H9 (cell line): ENCODE measurements around the gene TTC33. TPM values are rescaled to one million over a fixed set of nuclear protein-coding genes. Genes with fewer than 3 reads are reported as not detected.

ENCODE experiments used
- DNase-seq: peaks from one replicate; pipeline ENCODE4 v3.0.0-alpha.2; 2017
- H2AFZ ChIP-seq: one replicate; pipeline ENCODE4 v1.6.1; 2013; ENCODE audit warnings: mild to moderate bottlenecking, low read length, control low read depth, moderate library complexity
- H2AK5ac ChIP-seq: 2 replicates; pipeline ENCODE4 v1.6.1; 2013; ENCODE audit warnings: low read length, control low read depth, mixed read lengths; ENCODE audit not compliant: insufficient read length
- H2BK120ac ChIP-seq: one replicate; pipeline ENCODE4 v1.6.1; 2013; ENCODE audit warnings: low read depth, mild to moderate bottlenecking, low read length, control low read depth, inconsistent platforms; ENCODE audit not compliant: poor library complexity, severe bottlenecking
- H2BK12ac ChIP-seq: 2 replicates; pipeline ENCODE4 v1.6.1; 2013; ENCODE audit warnings: low read length, control low read depth, mixed read lengths, low read depth; ENCODE audit not compliant: insufficient read length
- H2BK15ac ChIP-seq: 2 replicates; pipeline ENCODE4 v1.6.1; 2013; ENCODE audit warnings: low read depth, low read length, control low read depth
- H2BK20ac ChIP-seq: one replicate; pipeline ENCODE4 v1.6.1; 2013; ENCODE audit warnings: low read depth, mild to moderate bottlenecking, low read length, control low read depth, inconsistent platforms; ENCODE audit not compliant: poor library complexity, severe bottlenecking
- H2BK5ac ChIP-seq: 2 replicates; pipeline ENCODE4 v1.6.1; 2013; ENCODE audit warnings: low read length, control low read depth, mixed read lengths; ENCODE audit not compliant: insufficient read length
- H3K14ac ChIP-seq: 2 replicates; pipeline ENCODE4 v1.6.1; 2013; ENCODE audit warnings: low read length, control low read depth; ENCODE audit not compliant: insufficient read depth
- H3K18ac ChIP-seq: 2 replicates; pipeline ENCODE4 v1.6.1; 2013; ENCODE audit warnings: low read depth, mild to moderate bottlenecking, mixed read lengths, low read length, control low read depth; ENCODE audit not compliant: insufficient read length
- H3K23ac ChIP-seq: 2 replicates; pipeline ENCODE4 v1.6.1; 2013; ENCODE audit warnings: low read length, control low read depth, mixed read lengths, low read depth; ENCODE audit not compliant: insufficient read length
- H3K23me2 ChIP-seq: 2 replicates; pipeline ENCODE4 v1.6.1; 2013; ENCODE audit warnings: low read depth, mild to moderate bottlenecking, mixed read lengths, low read length, control low read depth; ENCODE audit not compliant: insufficient read length, poor library complexity, severe bottlenecking
- H3K27ac ChIP-seq: 2 replicates; pipeline ENCODE4 v1.5.1; 2013; ENCODE audit warnings: low read length, control low read depth, mixed read lengths, low read depth; ENCODE audit not compliant: insufficient read length
- H3K27me3 ChIP-seq: 2 replicates; pipeline ENCODE4 v1.6.1; 2013; ENCODE audit warnings: low read length, control low read depth, inconsistent platforms; ENCODE audit not compliant: insufficient read depth
- H3K4ac ChIP-seq: 2 replicates; pipeline ENCODE4 v1.6.1; 2013; ENCODE audit warnings: low read depth, mild to moderate bottlenecking, control low read depth, inconsistent platforms, low read length, moderate library complexity
- H3K4me1 ChIP-seq: 2 replicates; pipeline ENCODE4 v1.6.1; 2013; ENCODE audit warnings: low read length, control low read depth, inconsistent platforms; ENCODE audit not compliant: insufficient read depth
- H3K4me2 ChIP-seq: 2 replicates; pipeline ENCODE4 v1.6.1; 2013; ENCODE audit warnings: low read length, control low read depth, mixed read lengths; ENCODE audit not compliant: insufficient read length, insufficient read depth
- H3K56ac ChIP-seq: 2 replicates; pipeline ENCODE4 v1.6.1; 2013; ENCODE audit warnings: low read depth, mild to moderate bottlenecking, mixed read lengths, low read length, control low read depth; ENCODE audit not compliant: insufficient read length
- H3K79me1 ChIP-seq: 2 replicates; pipeline ENCODE4 v1.6.1; 2013; ENCODE audit warnings: low read depth, mild to moderate bottlenecking, moderate library complexity, low read length, control low read depth, inconsistent platforms; ENCODE audit not compliant: insufficient read depth, poor library complexity, severe bottlenecking
- H3K79me2 ChIP-seq: 2 replicates; pipeline ENCODE4 v1.6.1; 2013; ENCODE audit warnings: low read length, control low read depth, inconsistent platforms; ENCODE audit not compliant: insufficient read depth
- H3K9ac ChIP-seq: 2 replicates; pipeline ENCODE4 v1.6.1; 2013; ENCODE audit warnings: low read length, control low read depth, mixed read lengths; ENCODE audit not compliant: insufficient read length; ENCODE audit errors: extremely low read depth
- H3K9me3 ChIP-seq: one replicate; pipeline ENCODE4 v1.6.1; 2013; ENCODE audit warnings: low read depth, low read length, inconsistent platforms; ENCODE audit not compliant: control insufficient read depth
- H3T11ph ChIP-seq: one replicate; pipeline ENCODE4 v1.6.1; 2013; ENCODE audit warnings: mild to moderate bottlenecking, low read length, control low read depth, inconsistent platforms
- H4K20me1 ChIP-seq: one replicate; pipeline ENCODE4 v1.6.1; 2013; ENCODE audit not compliant: control insufficient read depth, insufficient read length, insufficient read depth
- H4K5ac ChIP-seq: 2 replicates; pipeline ENCODE4 v1.6.1; 2013; ENCODE audit warnings: low read depth, mild to moderate bottlenecking, mixed read lengths, low read length, control low read depth; ENCODE audit not compliant: insufficient read length
- H4K8ac ChIP-seq: replicated peaks from 2 replicates; pipeline ENCODE4 v1.6.1; 2013; ENCODE audit warnings: low read length, control low read depth, mixed read lengths, low read depth; ENCODE audit not compliant: insufficient read length
- H4K91ac ChIP-seq: 2 replicates; pipeline ENCODE4 v1.6.1; 2013; ENCODE audit warnings: low read depth, mild to moderate bottlenecking, moderate library complexity, mixed read lengths, low read length, control low read depth; ENCODE audit not compliant: insufficient read length
- H3K27ac Mint-ChIP-seq, 3 experiments: 2 replicates in 2 of 3; 3 replicates in 1 of 3; pipeline ENCODE4 v1.8.0; 2020 to 2021; ENCODE audit warnings: mixed read lengths in 3 of 3, mild to moderate bottlenecking in 1 of 3, moderate library complexity in 1 of 3
- H3K27me3 Mint-ChIP-seq: 2 replicates; pipeline ENCODE4 v1.8.0; 2021; ENCODE audit warnings: low read depth, mild to moderate bottlenecking, moderate library complexity, mixed read lengths
- H3K36me3 Mint-ChIP-seq, 3 experiments: 2 replicates in 2 of 3; 3 replicates in 1 of 3; pipeline ENCODE4 v1.8.0; 2020 to 2021; ENCODE audit warnings: low read depth in 3 of 3, mixed read lengths in 3 of 3; ENCODE audit not compliant: insufficient read depth in 1 of 3
- H3K4me1 Mint-ChIP-seq, 2 experiments: 2 replicates each; pipeline ENCODE4 v1.8.0; 2020; ENCODE audit warnings: mixed read lengths in 2 of 2
- H3K4me3 Mint-ChIP-seq, 2 experiments: 2 replicates in 1 of 2; 3 replicates in 1 of 2; pipeline ENCODE4 v1.8.0; 2020 to 2021; ENCODE audit warnings: mild to moderate bottlenecking in 2 of 2, mixed read lengths in 2 of 2, moderate library complexity in 1 of 2
- H3K9me3 Mint-ChIP-seq, 2 experiments: 2 replicates in 1 of 2; 3 replicates in 1 of 2; pipeline ENCODE4 v1.8.0; 2020; ENCODE audit warnings: mild to moderate bottlenecking in 2 of 2, mixed read lengths in 2 of 2, moderate library complexity in 1 of 2
- WGBS: extraction: QIAGEN DNeasy Blood & Tissue Kit; methylation state at CpG from one replicate; pipeline ENCODE4 v1.1.7; 2013; ENCODE audit warnings: missing lambda C conversion rate, low lambda C conversion rate, mixed read lengths; ENCODE audit not compliant: insufficient read length; ENCODE audit errors: extremely low coverage; 5-methylcytosine and 5-hydroxymethylcytosine counted together
- total RNA-seq: library from RNA; stranded (reverse); gene quantifications from 2 replicates; pipeline ENCODE4 v1.2.1, GENCODE V29; 2021
- TF ChIP-seq, protein P1 (sequence below): fragments of 200-600 bp; sonication (generic); conservative IDR thresholded peaks from 3 replicates; pipeline ENCODE4 v1.8.0; 2021; ENCODE audit warnings: antibody characterized with exemption, mild to moderate bottlenecking

The TTC33 gene
- total RNA-seq, 1 experiment from 2014 or later = 7.3 TPM

DNA sequence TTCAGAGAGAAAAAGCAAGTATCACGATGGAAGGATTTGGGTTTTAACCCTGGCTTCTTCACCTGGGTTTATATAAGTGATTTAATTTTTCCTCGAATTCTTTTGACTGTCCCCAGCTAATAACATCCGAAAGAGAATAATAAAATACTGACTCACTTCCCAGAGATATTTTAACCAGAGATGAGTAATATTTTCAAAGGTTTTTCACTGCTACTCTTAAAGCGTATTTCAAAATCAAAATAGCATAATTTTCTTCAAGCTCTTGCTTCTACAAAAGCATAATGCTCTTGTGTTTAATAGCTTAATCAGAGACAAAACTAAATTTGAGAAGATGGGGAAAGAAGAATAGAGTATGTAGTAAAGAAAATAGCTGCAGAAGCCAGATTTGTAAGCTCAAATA is 291.2 kb downstream of the TTC33 start:
- Histone ChIP-seq H2BK15ac (no peak overlapping the region), H2AK5ac (no peak overlapping the region), H3K18ac (no peak overlapping the region), H3K14ac (no peak overlapping the region), H2BK12ac (no peak overlapping the region), H2BK5ac (no peak overlapping the region), H4K91ac (no peak overlapping the region), H3K9me3 (no peaks in the 10 kb centered on the region), H3K79me2 (no peaks in the 10 kb centered on the region), H3K27me3 (no peaks in the 10 kb centered on the region), H3K4ac (no peak overlapping the region), H3K56ac (no peak overlapping the region), H3K9ac (no peak overlapping the region), H2AFZ (no peak overlapping the region), H4K20me1 (no peaks in the 10 kb centered on the region), H2BK20ac (no peak overlapping the region), H3K4me2 (no peak overlapping the region), H4K5ac (no peak overlapping the region), H3K23ac (no peak overlapping the region), H2BK120ac (no peak overlapping the region), H3K4me1 (no peaks in the 10 kb centered on the region), H3T11ph (no peak overlapping the region), H3K23me2 (no peaks in the 10 kb centered on the region), H3K27ac (no peak overlapping the region), H4K8ac (no peak overlapping the region), H3K79me1 (no peaks in the 10 kb centered on the region)
- H3K9me3 Mint-ChIP-seq = peaks cover 0 to 2% of the 10 kb centered on the region in 2 experiments; a peak in 2 of 5 replicates
- no peak for DNase-seq
- H3K4me1 Mint-ChIP-seq = no peaks in the 10 kb centered on the region
- no CpG with 5 or more reads among the region's 4 CpGs for WGBS
- TF ChIP-seq, protein P1, sequence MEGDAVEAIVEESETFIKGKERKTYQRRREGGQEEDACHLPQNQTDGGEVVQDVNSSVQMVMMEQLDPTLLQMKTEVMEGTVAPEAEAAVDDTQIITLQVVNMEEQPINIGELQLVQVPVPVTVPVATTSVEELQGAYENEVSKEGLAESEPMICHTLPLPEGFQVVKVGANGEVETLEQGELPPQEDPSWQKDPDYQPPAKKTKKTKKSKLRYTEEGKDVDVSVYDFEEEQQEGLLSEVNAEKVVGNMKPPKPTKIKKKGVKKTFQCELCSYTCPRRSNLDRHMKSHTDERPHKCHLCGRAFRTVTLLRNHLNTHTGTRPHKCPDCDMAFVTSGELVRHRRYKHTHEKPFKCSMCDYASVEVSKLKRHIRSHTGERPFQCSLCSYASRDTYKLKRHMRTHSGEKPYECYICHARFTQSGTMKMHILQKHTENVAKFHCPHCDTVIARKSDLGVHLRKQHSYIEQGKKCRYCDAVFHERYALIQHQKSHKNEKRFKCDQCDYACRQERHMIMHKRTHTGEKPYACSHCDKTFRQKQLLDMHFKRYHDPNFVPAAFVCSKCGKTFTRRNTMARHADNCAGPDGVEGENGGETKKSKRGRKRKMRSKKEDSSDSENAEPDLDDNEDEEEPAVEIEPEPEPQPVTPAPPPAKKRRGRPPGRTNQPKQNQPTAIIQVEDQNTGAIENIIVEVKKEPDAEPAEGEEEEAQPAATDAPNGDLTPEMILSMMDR = no peak
- no peak overlapping the region for H3K4me3 Mint-ChIP-seq
- no peaks in the 10 kb centered on the region for H3K27me3 Mint-ChIP-seq
- H3K36me3 Mint-ChIP-seq = no peaks in the 10 kb centered on the region; a peak in 1 of 7 replicates
- no peak overlapping the region for H3K27ac Mint-ChIP-seq

Other genes starting within 250 kb of the TTC33 start
- 0.35 and 0.37 TPM in 2 replicates for gene PTGER4, start 76.0 kb downstream of the TTC33 start, total RNA-seq
- 28.8 and 29.1 TPM in 2 replicates for gene PRKAA1, start 42.4 kb upstream of the TTC33 start, total RNA-seq
- 1,726 and 1,735 TPM in 2 replicates for gene RPL37, start 79.3 kb upstream of the TTC33 start, total RNA-seq
- gene CARD6, start 85.4 kb upstream of the TTC33 start, total RNA-seq = 0.22 and 0.35 TPM in 2 replicates
- gene C7, start 153.5 kb upstream of the TTC33 start, total RNA-seq = 0.52 and 0.70 TPM in 2 replicates